HG03135 (cell line): ENCODE data around the gene FAM13A.
"Not testable (repeated sequence)": the region's sequence is repeated elsewhere in the genome, so short reads cannot be mapped to it uniquely, and the experiment has no call there.

ENCODE experiments used
- ATAC-seq: cut with Tn5 transposase; IDR thresholded peaks from one replicate; pipeline ENCODE4 v1.9.1; 2021; ENCODE audit warnings: mild to moderate bottlenecking, moderate library complexity; ENCODE audit not compliant: unreplicated experiment

FAM13A gene

DNA sequence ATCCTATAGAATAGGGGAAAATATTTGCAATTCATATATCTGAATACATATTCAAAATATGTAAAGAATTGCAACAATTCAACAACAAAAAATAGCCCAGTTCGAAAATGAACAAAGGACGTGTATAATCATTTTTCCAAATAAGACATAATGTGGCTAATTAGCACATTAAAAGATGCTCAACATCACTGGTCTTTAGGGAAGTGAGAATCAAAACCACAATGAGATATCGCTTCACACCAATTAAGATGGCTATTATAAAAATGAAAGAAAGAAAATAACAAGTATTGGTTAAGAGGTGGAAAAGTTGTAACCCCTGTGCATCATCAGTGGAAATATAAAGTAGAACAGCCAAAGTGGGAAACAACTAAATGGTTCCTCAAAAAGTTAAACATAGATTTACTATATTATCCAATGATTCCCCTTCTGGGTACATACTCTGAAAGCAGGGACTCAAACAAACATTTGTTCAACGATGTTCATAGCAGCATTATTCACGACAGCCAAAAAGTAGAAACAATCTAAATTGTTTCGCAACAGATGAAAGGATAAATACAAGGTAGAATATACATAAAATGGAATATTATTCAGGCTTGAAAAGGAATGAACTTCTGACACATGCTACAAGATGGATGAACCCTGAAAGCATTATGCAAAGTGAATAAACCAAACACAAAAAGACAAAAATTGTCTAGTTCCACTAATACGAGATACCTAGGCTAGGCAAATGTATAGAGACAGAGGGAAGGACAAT is 12.7 kb downstream of the FAM13A start:
- ATAC-seq = no peak

DNA sequence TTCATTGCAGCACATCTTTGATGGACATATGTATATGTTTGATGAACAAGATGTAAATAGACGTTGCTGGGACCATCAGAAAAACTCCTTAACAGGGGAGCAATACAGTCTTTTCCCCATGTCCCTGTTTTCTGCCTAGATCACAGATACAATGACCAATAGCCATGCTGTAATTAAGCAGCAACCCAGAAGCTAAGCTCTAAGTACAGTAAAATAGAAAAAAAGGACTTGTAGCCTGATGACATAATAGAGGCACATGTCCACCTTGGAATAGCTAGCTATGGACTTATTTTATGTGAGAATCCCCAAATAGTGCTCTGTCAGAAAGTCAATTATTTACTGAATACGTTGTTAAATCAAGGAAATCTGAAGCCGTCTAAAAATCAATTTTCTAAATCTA is 14.9 kb downstream of the FAM13A start:
- no peak for ATAC-seq

DNA sequence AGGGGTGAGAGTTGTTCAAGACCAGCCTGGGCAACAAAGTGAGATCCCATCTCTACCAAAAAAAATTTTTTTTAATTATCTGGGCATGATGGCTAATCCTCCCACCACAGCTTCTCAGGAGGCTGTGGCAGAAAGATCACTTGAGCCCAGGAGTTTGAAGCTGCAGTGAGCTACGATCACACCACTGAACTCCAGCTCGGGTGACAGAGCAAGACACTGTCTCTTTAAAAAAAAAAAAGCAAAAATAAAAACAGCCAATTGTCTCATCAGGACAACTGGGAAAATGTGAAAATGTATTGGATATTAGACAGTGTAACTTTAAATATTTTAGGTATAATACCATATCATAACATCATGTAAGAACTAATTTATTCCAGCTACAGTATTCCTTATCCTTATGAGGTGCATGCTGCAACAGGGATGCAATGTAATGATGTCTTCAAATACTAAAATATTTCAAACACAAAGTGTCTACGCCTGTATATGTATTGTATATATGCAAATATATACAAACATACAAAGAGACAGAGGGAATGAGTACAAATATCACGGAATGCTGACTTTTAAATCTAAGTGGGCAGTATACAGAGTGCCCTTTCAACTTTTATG is 17.2 kb downstream of the FAM13A start:
- no peak for ATAC-seq

DNA sequence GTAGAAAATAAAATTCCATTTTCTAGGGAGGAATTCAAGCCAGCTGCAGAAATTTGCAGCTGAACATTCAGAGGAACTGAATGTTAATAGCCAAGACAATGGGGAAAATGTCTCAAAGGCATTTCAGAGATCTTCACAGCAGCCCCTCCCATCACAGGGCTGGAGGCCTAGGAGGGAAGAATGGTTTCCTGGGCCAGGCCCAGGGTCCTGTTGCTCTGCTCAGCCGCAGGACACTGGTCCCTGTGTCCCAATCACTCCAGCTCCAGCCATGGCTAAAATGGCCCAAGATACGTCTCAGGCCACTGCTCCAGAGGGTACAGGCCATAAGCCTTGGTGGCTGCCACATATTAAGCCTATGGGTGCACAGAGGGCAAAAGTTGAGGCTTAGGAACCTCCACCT is 20.4 kb downstream of the FAM13A start:
- no peak for ATAC-seq

DNA sequence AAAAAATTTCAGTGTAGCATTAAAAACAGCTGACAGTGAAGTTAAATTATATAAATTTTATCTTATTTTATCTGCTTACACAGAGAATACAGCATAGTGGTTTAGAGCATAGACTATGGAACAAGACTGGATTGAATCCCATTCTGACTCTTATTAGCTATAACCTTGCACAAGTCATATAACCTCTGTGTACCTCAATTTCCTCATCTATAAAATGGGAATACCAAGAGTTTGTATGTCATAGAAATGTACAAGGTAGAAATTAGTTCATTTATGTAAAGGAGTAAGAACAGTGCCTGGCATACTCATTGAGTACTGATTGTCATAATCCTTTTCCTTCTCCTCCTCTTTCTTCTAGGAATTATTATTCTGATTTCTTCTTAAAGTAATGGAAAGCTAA is 25.7 kb downstream of the FAM13A start:
- no peak for ATAC-seq

DNA sequence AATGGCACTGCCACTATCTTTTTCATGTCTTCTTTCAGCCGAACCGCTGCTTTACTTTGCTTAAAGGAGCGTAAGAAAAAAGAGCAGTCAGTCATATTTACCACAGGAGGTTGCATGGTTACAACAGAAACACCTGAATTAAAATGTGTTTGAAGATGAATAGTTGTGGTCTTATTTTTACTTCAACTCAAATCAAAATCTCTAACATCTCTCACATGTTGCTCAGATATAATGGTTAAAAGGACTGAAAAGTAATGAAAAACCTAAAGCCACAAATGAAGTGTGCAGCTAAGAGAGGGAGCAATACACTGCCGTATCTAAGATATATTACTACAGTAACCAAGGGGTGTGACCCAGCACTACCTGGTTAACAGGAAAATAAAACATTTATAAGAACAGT is 27.4 kb downstream of the FAM13A start:
- ATAC-seq = no peak

DNA sequence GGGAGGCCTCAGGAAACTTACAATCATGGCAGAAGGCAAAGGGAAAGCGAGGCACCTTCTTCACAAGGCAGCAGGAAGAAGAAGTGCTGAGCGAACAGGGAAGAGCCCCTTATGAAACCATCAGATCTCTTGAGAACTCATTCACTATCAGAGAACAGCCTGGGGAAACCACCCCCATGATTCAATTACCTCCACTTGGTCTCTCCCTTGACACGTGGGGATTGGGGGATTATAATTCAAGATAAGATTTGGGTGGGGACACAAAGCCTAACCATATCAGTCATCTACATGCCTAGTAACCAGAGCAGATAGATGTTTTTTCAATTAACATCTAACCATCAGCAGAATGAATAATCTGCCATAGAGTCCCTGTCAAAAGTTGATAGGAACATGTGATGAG is 30.4 kb downstream of the FAM13A start:
- no peak for ATAC-seq

DNA sequence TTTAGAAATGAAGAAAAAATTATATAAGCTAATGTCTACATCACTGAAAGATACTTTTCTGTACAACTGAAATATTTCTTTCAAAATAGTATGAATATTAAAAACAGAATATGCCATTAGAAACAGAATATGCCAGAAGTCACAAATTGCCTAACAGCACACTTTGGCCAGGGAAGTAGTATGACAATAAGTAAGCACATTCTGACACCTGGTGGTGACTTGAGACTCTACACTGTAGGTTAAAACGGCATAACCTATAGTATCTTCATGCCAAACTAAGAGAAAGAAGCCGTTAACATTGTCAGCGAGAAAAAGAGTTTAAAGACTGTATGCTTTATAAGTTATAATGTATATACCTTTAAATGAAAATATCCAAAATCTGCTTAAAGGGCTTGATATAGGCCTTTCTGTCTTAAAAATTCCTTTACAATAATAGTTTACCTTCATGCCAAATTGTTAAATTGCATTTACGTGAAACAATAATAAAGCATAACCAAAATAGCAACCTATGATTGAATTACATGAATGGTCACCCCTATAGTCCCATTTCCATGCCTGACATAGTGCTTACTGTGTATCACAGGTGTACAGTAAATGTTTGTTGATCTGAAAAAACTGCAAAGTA is 32.8 kb downstream of the FAM13A start:
- peak; percentile 94 for ATAC-seq

DNA sequence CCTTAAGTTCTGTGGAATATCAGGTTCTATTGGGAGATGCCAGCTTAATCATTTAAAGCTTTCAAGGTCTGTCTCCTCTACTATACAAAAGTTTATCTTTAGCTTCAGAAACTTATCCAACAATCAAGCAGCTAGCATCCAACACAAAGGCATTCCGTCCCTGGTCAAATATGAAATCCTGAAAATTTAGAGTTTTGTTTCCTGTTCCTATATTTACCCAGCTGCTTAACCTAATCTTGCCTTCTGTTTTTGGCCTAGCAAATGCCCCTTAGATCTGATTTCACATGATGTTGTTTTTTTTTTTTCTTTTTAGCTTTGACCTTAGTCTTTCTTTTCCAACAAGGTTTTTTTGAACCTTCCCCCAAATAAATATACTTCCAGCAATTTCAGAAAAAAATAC is 33.8 kb downstream of the FAM13A start:
- no peak for ATAC-seq

DNA sequence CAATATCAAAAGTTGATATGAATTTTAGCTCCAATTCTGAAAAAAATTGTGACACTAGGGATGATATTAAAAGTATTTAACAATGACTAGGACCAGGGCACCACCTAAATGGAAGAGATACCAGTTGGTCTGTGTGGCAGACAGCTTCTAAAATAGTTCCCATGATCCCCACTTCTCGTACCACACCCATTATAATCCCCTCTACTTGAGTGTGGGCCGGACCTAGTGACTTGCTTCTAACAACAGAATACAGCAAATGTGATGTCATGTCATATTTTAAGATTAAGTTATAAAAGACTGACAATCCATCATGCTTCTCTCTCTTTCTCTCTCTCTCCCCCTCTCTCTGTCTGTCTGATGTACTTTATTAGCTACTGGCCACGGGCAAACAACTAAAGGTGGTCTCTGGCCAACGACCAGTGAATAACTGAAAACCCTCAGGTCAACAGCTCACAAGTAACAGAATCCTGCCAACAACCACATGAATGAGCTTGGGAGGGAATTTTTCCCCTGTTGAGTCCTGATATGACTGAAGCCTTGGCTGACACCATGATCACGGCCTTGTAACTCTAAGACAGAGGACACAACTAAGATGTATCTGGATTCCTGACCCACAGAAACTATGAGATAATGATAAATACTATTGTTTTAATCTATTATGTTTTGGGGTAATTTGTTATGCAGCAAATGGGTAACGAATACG is 34.4 kb downstream of the FAM13A start:
- no peak for ATAC-seq

DNA sequence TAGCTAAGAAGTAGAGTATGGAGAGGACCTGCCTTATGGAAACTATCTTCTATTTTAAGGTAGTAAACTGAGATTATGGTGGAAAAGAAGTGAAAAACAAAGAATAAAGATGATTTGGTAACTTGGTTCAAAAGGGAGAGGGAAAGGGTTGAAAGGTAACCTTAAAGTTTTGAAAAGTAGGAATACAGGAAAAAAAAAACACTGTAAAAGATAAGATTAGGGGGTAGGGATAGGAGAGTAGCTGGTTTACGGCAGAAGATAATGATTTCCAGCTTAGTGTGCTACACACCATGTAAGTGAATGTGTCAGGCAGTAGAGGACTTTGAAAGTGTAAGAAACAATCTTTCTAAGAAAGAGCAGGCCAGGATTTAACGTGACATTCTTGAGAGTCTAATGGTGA is 35.3 kb downstream of the FAM13A start:
- ATAC-seq = no peak

DNA sequence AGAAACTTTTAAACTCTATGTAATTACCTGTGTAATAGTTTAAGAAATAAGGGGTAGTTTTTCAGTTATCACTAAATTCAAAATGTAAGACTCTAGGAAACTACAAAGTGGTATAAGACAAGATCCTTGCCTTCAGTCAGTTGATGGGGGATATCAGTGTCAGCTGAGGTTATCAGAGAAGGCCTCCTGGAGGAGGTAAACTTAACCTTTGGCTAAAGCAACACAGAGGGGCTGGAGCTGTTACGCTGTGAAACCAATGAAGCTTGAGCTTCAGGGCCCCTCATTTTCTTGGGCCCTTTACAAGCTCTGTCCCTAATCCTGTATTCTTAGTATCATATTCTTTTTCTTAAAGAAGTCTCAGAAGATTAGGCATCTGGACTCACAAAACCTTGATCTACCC is 35.9 kb downstream of the FAM13A start:
- ATAC-seq = no peak

DNA sequence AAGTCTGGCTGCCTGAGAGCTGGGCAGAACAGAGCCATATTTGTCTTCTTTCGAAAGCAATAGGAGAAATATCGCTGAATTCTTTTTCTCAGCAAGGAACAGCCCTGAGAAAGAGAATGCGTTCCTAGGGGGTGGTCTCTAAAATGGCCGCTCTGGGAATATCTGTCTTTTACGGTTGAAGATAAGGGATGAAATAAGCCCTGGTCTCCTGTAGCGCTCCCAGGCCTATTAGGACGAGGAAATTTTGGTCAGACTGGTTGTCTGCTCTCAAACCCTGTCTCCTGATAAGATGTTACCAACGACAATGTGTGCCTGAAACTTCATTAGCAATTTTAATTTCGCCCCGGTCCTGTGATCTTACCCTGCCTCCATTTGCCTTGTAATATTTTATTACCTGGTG is 42.1 kb downstream of the FAM13A start:
- not testable (repeated sequence) for ATAC-seq

DNA sequence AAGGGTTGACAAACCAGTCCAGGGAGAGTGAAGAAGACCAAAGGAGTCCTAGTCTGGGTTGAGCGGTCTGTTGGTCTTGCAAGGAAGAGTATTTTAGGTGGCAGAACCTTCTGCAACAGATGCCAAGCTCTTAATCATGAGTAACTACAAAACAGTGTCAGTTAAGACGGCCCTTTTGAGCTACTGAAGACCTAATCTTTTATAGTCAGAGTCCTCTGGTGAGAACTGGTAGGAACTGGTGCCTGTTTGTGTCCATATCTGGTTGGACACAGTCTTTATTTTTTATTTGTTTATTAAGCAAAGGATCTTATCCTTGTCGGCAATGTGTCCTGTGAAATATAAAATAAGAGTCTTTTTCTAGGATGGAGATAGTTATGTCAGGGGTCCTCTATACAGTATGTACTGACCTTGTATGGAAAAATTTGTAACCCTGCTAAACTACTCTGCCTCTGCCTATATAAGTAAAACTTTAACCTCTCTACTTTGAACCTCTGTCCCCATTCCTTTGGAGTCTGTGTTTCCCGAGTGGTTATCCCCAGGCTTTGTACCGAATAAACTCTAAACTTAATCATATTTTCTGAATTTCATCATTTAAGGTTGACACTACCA is 47.1 kb downstream of the FAM13A start:
- no peak for ATAC-seq

DNA sequence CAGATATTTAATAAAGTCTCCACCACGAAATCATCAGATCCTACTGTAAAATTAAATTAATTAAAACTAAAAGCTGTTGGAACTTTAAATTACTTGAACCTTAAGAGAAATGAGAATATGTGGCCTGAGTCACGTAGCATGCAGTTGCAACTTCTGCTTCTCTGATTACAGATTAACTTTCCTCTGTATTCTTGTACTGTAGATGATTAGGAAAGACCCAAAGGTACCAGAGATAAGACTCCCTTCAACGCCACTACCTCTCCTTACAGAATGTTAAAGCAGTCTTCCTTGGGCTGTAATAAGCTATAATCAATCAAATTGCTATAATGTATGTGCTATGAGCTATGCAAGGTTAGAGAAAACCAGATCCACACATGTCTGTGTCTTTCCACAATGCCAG is 47.9 kb downstream of the FAM13A start:
- ATAC-seq = no peak

DNA sequence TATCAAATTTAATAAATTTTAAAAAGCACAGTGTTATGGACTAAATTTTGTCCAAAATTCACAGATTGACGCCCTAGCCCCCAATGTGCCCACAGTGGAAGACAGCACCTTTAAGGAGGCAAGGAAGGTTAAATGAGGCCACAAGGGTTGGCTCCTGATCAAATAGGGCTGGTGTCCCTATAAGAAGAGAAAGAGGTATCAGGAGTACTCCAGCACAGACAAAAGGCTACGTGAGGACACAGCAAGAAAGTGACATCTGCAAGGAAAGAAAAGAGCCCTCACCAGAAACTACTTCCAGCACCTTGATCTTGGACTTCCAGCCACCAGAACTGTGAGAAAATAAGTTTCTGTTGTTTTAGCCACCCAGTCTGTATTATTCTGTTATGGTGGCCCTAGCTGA is 48.8 kb downstream of the FAM13A start:
- ATAC-seq = no peak

DNA sequence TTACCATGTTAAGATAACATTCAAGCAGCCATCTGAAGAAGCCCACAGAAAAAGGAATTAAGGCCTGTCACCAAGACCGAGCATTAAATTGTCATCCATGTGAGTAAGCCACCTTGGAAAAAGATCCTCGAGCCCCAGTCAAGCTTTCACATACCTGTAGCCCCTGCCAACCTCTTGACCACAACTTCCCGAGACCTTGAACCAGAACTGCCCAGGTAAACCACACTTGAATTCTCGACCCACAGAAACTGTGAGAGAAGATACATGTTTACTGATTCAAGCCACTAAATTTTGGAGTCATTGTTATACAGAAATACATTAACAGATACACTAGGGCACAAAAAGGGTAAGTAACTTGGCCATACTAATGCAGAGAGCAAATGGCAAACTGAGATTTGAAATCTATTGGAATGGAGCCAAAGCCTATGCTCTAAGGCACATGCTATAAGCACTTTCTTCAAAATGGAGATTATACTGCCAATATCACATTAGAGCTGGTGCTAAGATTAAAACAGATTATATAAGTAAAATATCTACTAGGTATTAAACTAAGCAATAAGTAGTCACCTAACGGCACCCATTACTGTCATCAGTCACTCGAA is 49.5 kb downstream of the FAM13A start:
- no peak for ATAC-seq

DNA sequence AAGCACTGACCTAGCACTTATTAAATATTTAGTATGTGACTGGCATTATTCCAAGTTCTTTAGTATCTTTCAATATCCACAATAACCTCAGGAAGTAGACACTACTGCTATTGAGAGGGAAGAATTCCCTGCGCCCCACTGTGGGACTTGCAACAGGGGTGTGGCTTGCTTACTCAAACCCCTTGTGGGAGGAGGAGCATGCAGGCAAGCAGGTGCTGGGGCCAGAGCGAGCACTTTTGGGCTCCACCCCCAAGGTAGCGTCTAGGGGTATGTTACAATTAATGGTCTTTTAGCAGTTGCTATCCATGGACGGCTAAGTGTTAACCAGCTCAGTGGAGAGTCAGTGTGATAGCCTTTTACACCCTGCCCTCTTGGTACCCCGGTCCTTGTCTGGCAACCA is 50.7 kb downstream of the FAM13A start:
- ATAC-seq = no peak

DNA sequence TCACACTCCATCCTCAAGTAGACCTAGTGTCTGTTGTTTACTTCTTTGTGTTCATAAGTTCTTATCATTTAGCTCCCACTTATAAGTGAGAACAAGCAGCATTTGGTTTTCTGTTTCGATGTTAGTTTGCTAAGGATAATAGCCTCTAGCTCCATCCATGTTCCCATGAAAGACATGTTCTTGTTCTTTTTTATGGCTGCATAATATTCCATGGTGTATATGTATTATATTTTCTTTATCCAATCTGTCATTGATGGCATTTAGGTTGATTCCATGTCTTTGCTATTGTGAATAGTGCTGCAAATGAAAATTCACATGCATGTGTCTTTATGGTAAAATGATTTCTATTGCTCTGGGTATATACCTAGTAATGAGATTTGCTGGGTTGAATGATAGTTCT is 51.9 kb downstream of the FAM13A start:
- not testable (repeated sequence) for ATAC-seq

DNA sequence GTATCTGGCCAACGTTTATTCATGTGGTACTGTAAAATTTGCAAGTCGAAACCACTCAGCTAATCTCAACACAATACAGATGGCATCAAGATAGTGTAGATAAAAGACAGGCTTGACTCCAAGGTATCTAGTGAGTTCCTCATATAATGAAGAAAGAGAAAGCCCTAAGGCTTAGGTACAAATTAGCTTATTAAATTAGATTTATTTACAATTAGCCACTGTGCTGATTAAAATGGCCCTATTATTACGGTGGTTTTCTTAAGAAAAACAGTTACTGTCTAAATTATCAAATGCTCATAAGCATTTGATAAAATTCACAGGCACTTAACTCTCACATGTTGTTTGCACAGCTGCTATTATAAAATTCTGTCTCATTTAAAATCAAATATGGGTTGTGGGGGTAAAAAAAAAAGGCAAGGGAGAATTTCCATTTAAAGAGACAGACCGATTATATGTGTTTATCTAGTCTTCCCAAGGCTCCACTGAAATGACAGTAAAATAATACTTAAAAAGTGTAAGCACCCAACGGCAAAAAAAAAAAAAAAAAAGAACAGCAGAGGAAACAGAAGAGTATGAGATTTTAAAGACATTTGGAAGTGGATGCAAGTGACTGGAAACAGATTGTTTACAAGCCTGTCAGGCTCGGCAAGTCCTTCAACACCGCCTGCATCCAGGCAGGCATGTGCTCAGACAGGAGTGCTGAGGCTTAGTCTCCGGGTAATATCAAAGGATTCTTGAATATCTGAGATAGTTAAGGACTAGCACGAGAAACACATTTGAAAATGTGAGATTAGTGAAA is 55.1 kb downstream of the FAM13A start:
- ATAC-seq = no peak
